Measurements from ENCODE around the gene TFF1. TPM values are rescaled to one million over a fixed set of nuclear protein-coding genes. Genes with fewer than 3 reads are reported as not detected.

Gene TFF1
- total RNA-seq, 1 donor from 2014 or later: not detected

GRCh38 chr21:42352441-42353095, 13.8 kb downstream of the TFF1 start:
- TF ChIP-seq EZH2phosphoT487 (IDR thresholded peaks at IDR 0.05) (no peak), CTCF (IDR thresholded peaks at IDR 0.05) (no peak), EZH2 (IDR thresholded peaks at IDR 0.05) (no peak)
- DNase-seq (ENCODE audit: low spot score): no peak
- Histone ChIP-seq H3K9me3 (ENCODE audit: low read depth) (peaks cover 4% of the 10 kb centered on the region), H3K79me2 (ENCODE audit: low read depth) (no peaks in the 10 kb centered on the region), H4K20me1 (ENCODE audit: low read depth) (no peaks in the 10 kb centered on the region), H3K4me3 (no peak overlapping the region), H3K4me1 (no peaks in the 10 kb centered on the region), H3K36me3 (no peaks in the 10 kb centered on the region), H3K4me2 (no peak overlapping the region), H3K27me3 (no peaks in the 10 kb centered on the region), H2AFZ (replicated peaks) (no peak overlapping the region), H3K27ac (no peak overlapping the region), H3K9ac (no peak overlapping the region), H3F3A (ENCODE audit: low read depth) (no peaks in the 10 kb centered on the region)
- Mint-ChIP-seq H3K9me3 (peaks cover 10% of the 10 kb centered on the region), H3K27ac (peak overlapping the region; percentile 86), H3K4me1 (peaks cover 20% of the 10 kb centered on the region), H3K36me3 (no peaks in the 10 kb centered on the region), H3K27me3 (ENCODE audit: insufficient read depth, low read depth) (peaks cover 11% of the 10 kb centered on the region), H3K4me3 (no peak overlapping the region)

GRCh38 chr21:42351626-42352440, 14.5 kb downstream of the TFF1 start:
- Histone ChIP-seq H3K4me1 (no peaks in the 10 kb centered on the region), H3K9me3 (ENCODE audit: low read depth) (peaks cover 4% of the 10 kb centered on the region), H3F3A (ENCODE audit: low read depth) (no peaks in the 10 kb centered on the region), H3K4me3 (no peak overlapping the region), H3K4me2 (no peak overlapping the region), H3K36me3 (no peaks in the 10 kb centered on the region), H4K20me1 (ENCODE audit: low read depth) (no peaks in the 10 kb centered on the region), H3K79me2 (ENCODE audit: low read depth) (no peaks in the 10 kb centered on the region), H2AFZ (replicated peaks) (no peak overlapping the region), H3K27ac (no peak overlapping the region), H3K27me3 (no peaks in the 10 kb centered on the region), H3K9ac (no peak overlapping the region)
- TF ChIP-seq EZH2phosphoT487 (IDR thresholded peaks at IDR 0.05) (no peak), CTCF (IDR thresholded peaks at IDR 0.05) (no peak), EZH2 (IDR thresholded peaks at IDR 0.05) (no peak)
- H3K9me3 Mint-ChIP-seq: peaks cover 10% of the 10 kb centered on the region
- peak overlapping the region; percentile 86 for H3K27ac Mint-ChIP-seq
- H3K4me1 Mint-ChIP-seq: peaks cover 20% of the 10 kb centered on the region
- H3K36me3 Mint-ChIP-seq: no peaks in the 10 kb centered on the region
- no peak for DNase-seq (ENCODE audit: low spot score)
- peaks cover 11% of the 10 kb centered on the region for H3K27me3 Mint-ChIP-seq (ENCODE audit: insufficient read depth, low read depth)
- H3K4me3 Mint-ChIP-seq: no peak overlapping the region

- DNase-seq (ENCODE audit: low spot score): no peak
- peak within 1 kb of the TSS; percentile 66 for H3K27ac Mint-ChIP-seq
- Histone ChIP-seq H3K9ac (no peak within 1 kb of the TSS), H3K27ac (no peak within 1 kb of the TSS), H3K9me3 (ENCODE audit: low read depth) (peaks cover 4% of the 10 kb centered on the region), H2AFZ (replicated peaks) (no peak within 1 kb of the TSS), H3K79me2 (ENCODE audit: low read depth) (no peaks in the 10 kb centered on the region), H3K4me2 (no peak within 1 kb of the TSS), H4K20me1 (ENCODE audit: low read depth) (no peaks in the 10 kb centered on the region), H3K4me1 (no peaks in the 10 kb centered on the region), H3K4me3 (no peak within 1 kb of the TSS), H3K36me3 (no peaks in the 10 kb centered on the region), H3F3A (ENCODE audit: low read depth) (no peaks in the 10 kb centered on the region), H3K27me3 (no peaks in the 10 kb centered on the region)
- TF ChIP-seq CTCF (IDR thresholded peaks at IDR 0.05): no peak
- H3K4me3 Mint-ChIP-seq: no peak within 1 kb of the TSS
- peaks cover 20% of the 10 kb centered on the region for H3K4me1 Mint-ChIP-seq
- H3K27me3 Mint-ChIP-seq (ENCODE audit: insufficient read depth, low read depth): peaks cover 11% of the 10 kb centered on the region
- H3K36me3 Mint-ChIP-seq: no peaks in the 10 kb centered on the region
- H3K9me3 Mint-ChIP-seq: peaks cover 8% of the 10 kb centered on the region
Measured at GRCh38 chr21:42350927-42351426, 15.4 kb downstream of the TFF1 start, which contains the start of gene TFF2. TFF2 (minus strand) TSS chr21:42350994; CDS start chr21:42350957, 37 bp downstream.

Measured in neural progenitor cell (in vitro differentiated cells).